Measurements from ENCODE around the gene SLC6A7.

Gene SLC6A7

GRCh38 chr5:150189728-150190502 lies at the start of gene SLC6A7:
Gene SLC6A7, plus strand, starts transcription at chr5:150190062. Its CDS starts 266 bp downstream, at chr5:150190328.
- no peak for DNase-seq

GRCh38 chr5:150140830-150141229 lies 49.0 kb upstream of the SLC6A7 start:
- DNase-seq = no peak

GRCh38 chr5:150141544-150142184 lies 48.2 kb upstream of the SLC6A7 start:
- DNase-seq = no peak

DNA sequence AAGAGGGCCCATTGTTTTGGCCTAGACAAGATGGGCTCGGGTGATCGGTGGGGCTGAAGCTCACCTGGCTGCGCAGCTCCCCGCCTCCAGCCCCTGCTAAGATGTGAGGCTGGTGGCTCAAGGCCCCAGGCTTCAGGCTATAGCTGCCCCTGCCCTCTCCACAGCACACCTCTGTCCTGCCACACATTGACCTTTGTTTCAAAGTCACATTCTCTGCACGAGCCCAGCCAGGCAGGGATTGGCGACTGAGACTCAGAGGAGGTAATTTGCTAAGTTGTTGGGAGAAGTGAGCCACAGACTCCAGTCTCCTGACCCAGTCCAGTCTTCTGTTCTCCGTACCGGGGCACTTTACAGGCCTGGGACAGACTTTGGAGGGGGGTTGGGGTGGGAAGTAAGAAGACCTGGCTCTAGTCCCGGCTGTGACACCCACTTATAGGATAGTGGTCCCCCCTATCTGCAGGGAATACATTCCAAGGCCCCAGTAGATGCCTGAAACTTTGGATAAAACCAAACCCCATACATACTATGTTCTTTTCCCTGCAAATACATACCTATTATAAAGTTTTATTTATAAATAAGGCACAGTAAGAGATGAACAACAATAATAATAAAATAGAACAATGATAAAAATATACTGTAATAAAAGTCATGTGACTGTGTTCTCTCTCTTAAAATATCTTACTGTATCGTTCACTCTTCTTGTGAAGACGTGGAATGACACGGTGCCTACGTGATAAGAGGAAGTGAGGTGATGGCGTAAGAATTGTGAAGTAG lies 47.5 kb upstream of the SLC6A7 start:
- no peak for DNase-seq

DNA sequence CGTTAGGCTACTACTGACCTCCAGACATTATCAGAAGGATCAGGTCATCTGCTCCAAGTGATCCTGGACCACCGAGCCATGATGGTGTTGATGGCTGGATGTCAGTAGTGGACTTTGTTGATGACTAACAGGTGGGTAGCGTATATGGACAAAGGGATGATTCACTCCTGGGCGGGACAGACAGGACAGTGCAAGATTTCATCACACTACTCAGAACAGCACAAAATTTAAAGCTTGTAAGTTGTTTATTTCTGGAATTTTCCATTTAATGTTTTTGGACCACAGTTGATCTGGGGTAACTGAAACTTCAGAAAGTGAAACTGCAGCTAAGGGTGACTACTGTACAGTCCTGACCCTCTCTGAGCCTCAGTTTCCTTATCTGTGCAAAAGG lies 46.9 kb upstream of the SLC6A7 start:
- no peak for DNase-seq

- DNase-seq = no peak
These were observed 46.3 kb upstream of the SLC6A7 start for GRCh38 chr5:150143350-150144245.

GRCh38 chr5:150144246-150144801 lies 45.5 kb upstream of the SLC6A7 start:
- DNase-seq = no peak

DNA sequence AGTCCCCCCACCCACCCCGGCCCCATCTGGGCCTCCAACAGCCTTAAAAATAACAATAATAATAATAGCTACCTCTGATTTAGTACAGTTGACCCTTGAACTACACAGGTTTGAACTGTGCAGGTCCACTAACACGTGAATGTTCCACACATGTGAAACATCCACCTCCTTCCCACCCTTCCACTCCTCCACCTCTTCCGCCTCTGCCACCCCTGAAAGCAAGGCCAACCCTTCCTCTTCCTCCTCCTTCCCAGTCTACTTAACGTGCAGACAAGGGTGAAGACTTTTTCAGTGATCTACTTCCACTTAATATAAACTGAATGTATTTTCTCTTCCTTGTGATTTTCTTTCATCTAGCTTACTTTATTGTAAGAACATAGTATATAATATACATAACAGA lies 45.0 kb upstream of the SLC6A7 start:
- DNase-seq = no peak

DNA sequence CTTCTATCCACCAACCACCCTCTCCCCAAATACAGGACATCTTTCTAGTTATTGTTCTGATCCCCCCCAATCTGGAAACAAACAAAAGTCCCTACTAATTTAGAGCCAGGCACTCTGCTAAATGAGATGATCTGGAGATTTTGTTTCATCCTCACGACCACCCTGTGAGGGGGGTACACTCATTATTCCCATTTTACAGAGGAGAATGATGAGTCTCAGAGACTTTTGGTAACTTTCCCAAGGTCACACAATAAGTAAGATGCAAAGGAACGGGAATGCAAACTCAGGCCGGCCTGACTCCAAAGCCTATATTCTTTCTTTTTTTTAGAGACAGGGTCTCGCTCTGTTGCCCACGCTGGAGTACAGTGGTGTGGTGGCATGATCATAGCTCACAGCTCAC lies 43.6 kb upstream of the SLC6A7 start:
- no peak for DNase-seq

- no peak for DNase-seq
These were observed 42.8 kb upstream of the SLC6A7 start for GRCh38 chr5:150146862-150147601.

GRCh38 chr5:150147670-150148069 lies 42.2 kb upstream of the SLC6A7 start:
- DNase-seq = no peak

DNA sequence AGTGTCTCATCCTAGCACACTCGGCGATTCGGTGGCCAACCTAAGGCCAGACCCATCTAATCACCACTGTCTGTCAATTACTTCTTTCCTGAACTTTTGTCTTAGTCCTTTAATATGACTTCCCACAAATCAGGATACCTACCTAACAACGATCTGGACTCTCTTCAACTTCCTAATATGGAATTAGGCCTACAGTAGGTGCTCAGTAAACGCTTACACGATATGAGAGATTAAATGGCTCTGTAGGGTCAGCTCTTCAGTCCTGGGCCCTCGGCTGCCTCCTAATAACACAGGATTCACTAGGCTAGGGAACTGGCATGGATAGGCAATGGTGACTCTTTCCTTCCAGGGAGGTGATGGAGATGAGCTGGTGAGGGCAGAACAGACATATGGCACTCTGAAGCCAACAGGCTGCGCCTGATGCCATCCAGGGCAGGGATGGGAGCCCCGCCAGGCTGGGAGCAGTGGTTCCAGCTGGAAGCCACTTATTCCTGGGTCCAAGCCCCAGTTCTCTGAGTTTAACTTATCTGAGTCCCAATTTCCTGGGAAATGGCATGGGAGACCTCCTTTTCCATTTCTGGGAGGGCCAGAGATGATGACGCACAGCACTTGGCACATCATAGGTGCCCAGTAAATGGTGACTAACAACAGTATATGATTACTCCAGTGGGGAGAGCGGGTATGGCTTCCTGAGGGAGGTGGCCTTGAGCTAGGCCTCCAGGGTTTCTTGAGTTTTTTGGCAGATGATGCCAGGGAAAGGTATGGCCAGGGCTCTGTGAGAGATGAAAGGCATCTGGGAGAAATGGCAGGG lies 41.5 kb upstream of the SLC6A7 start:
- no peak for DNase-seq

DNA sequence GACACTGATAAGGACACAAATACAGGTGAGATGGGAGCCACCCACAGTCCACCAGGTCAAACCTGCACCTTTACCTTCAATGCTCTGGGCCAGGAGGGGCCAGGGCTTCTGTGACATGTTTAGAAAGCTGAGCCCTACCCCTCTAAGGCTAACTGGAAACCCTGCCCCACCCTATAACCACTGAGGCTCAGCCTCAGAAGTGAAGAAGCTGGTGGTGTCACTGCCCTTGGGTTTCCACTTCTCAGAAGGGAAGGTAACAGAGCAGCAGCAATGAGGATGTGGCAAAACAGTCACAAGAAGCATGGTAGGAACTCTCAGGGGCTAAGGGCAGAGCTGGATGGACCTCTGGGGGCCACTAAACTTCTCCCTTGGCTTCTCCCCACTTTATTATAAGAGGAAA lies 40.2 kb upstream of the SLC6A7 start:
- DNase-seq = no peak

- DNase-seq = no peak
These were observed 37.0 kb upstream of the SLC6A7 start for GRCh38 chr5:150152636-150153462.

GRCh38 chr5:150153483-150153882 lies 36.4 kb upstream of the SLC6A7 start:
- no peak for DNase-seq

DNA sequence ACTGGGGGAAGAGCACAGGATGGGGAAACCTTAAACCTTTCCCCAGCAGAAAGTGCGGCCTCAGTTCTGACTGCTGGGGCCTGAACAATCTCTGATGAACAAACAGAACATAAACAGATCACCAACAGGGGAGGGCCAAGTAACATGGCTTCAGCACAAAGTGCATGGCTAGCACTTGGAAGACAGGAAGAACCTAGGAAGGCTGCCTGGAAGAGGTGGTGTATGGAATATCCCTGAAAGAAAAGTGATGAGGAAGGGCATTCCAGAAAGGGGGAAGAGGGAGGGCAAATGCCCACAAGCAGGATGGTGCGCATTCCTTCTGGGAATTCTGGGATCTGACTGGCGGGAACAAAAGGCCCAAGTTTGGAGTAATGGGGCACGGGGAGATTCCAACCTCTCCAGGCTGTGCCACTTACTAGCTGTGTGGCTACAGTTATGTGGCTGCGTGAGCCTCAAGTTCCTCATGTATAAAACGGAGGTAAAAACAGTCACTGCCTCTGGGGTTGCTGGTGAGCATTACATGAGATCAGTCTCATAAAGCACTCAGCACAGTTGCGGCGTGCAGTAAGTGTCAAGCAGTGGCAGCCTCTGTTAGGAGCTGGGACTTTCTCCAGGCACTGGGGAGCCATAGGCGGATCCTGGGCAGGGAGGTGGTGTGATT lies 35.8 kb upstream of the SLC6A7 start:
- DNase-seq = no peak

DNA sequence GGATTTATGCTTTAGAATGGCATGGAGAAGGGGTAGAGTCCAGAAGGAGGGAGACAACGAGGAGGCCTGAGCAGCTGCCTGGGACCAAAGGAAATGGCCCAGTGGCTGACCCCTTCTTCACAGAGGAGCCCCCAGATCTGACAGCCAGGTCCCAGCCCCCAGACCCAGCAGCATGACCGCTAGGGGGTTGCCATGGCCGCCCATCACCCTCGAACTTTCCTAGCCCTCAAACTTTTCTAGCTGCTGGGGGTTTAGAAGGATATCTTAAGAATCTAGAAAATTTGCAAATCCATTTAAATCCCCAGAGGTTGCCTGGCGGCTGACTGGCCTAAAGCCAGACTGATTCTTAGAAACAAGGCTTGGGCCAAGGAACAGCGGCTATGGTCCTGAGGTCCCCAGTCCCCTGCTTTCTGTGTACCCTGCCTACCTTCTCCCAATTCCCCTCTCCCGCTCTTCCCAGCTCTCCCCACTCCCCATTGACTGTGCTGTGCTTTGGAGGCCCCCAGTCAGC lies 35.2 kb upstream of the SLC6A7 start:
- no peak for DNase-seq

DNA sequence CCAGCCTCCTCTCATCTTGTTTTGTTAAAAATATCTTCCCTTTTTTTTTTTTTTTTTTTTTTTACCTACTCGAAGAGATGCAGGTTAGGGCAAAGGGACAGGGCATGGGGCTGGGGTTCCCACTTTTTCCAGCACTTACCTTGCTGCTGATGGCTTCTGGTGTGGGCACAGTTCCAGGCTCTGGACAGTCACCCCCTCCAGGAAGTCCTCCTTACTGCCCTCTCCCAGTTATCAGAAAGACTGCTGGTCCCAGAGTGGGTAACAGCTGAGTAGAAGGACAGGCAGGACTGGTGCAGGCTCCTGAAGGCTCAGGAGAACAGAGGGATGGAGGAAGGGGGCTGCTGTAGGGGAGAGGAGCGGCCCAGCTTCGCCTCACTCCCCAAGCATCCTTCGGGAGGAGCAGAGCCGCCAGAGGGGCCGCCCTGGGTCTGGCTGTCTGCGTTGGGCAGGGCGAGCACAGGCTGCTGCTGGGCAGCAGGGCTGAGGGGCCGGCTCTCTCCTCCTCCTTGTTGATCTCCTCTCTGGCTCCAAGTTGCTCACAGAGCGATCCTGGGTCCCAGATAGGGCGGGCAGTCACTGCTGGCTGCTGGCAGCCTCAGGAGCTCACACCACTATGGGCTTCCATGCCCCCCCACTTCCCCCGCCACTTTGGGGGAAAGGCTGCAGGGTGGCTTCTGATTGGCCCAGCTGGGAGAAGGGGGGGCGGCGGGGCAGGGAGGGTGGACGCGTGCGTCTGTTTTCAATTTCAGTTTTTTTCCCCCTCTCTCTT lies 34.4 kb upstream of the SLC6A7 start, which contains the start of gene PDGFRB:
Gene PDGFRB (minus strand): TSS at position 588 of the 769 bp plus-strand sequence. CDS start 18,798 bp downstream, outside the sequence.
- DNase-seq = peak; percentile 49
